ENCODE results near the gene DNASE1L2.

Gene DNASE1L2

DNA sequence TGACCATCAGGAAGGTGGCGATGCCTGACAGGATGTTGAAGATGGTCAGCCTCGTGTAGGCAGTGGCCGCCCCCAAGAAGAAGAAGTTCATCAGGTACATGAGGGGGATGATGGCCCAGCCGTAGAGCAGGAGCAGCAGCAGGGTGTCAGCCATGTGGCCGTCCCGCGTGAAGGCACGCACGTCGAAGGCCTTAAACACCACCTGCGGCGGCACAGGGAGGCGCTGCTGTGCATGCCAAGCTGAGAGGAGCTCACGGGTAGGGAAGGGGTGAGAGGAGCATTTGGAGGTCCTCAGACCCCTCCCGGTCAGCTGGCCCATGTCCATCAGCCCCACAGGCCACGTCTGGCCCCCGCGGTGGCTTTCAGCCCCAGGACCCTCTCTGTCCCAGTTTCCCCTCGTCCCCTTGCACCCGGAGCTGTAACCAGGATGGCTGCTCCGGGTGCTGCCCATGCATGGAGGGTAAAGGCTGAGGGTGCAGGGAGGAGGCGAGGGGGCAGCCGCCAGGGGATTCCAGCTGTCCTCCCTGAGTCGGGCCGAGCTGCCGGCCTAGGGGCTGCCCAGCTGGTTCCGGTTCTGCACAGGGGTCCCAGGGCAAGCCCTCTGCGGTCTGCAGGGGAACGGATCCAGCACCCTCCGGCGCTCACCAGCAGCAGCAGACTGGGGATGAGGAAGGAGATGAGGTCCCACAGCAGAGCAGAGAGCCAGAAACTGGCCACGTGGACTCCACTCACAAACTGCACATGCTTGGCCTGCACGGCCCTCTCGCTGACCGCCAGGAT lies 48.7 kb downstream of the DNASE1L2 start:
- DNase-seq (ENCODE audit: low read depth in 3 of 3, low spot score in 1 of 3), result no peak

DNA sequence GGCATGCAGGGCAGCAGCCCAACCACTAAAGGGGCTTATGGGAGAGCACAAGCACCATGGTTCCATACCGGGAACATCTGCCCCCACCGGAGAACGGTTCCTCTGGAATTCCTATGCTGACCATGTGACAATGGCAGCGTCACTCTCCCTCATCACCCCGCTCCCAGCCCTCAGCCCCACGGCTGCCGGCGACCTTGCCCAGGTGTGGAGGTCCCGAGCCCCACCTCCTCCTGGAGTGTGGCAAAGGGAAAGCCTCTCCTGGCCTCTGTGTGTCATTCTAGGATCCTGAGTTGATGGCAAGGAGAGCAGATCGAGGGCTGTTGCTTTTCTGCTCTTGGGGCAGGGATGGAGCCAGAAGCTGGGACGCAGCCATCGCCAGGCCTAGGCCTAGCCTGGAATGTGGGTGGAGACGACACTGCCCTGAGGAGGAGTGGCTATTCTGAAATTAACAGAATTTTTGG lies 49.5 kb downstream of the DNASE1L2 start:
- DNase-seq (ENCODE audit: low read depth in 3 of 3, low spot score in 1 of 3), result no peak

DNA sequence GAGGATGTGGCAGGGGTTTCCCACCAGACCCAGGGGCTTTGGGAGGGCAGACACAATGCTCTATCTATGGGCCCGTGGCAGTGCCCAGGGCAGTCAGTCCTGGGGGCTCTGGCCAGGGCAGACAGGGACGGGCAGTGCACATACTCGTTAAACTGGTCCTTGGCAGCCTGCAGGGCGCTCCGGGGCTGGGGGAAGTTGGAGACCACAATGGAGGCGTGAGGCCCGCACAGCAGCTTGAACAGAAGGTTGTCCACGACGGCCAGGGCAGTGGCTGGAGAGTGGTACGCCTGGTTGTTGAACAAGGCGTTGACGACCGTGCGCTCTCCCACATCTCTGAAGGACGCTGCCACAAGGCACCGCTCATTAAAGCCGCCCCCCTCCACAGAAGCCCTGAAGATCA lies 50.3 kb downstream of the DNASE1L2 start:
- no peak for DNase-seq (ENCODE audit: low read depth in 3 of 3, low spot score in 1 of 3)

- no peak for DNase-seq (ENCODE audit: low read depth in 3 of 3, low spot score in 1 of 3)
Measured at GRCh38 chr16:2287916-2288547, 51.8 kb downstream of the DNASE1L2 start.

All from stimulated activated CD4-positive, alpha-beta T cell treated with anti-CD3 and anti-CD28 coated beads, TNF-alpha, amount 100 ng/mL, for 1 hour (primary cell).